Activated CD8-positive, alpha-beta memory T cell treated with anti-CD3 and anti-CD28 coated beads, Interleukin-2, amount 50 U/mL, for 24 hours (primary cell): ENCODE measurements around the gene SLC22A5.

Experiments used
- DNase-seq: peaks from one replicate; pipeline ENCODE4 v3.0.0-alpha.2; 2020; ENCODE audit errors: extremely low read depth

Gene SLC22A5

GRCh38 chr5:132369474-132370180, at the start of gene SLC22A5:
Gene SLC22A5, plus strand, starts transcription at chr5:132369710. Its CDS starts 263 bp downstream, at chr5:132369973.
- DNase-seq, result peak; percentile 3

- no peak for DNase-seq
Measured at GRCh38 chr5:132319975-132320374, 49.5 kb upstream of the SLC22A5 start.

GRCh38 chr5:132321109-132321721, 48.3 kb upstream of the SLC22A5 start:
- DNase-seq, result no peak

- DNase-seq, result no peak
Measured at GRCh38 chr5:132322266-132322665, 47.2 kb upstream of the SLC22A5 start.

GRCh38 chr5:132323202-132323601, 46.3 kb upstream of the SLC22A5 start:
- DNase-seq, result no peak

- no peak for DNase-seq
Measured at GRCh38 chr5:132325691-132326090, 43.8 kb upstream of the SLC22A5 start.

GRCh38 chr5:132327252-132327955, 42.1 kb upstream of the SLC22A5 start:
- DNase-seq, result no peak

GRCh38 chr5:132334812-132335211, 34.7 kb upstream of the SLC22A5 start:
- DNase-seq, result no peak

- no peak for DNase-seq
Measured at GRCh38 chr5:132335402-132335801, 34.1 kb upstream of the SLC22A5 start.

GRCh38 chr5:132339502-132339901, 30.0 kb upstream of the SLC22A5 start:
- no peak for DNase-seq

GRCh38 chr5:132342291-132343180, 27.0 kb upstream of the SLC22A5 start:
- no peak for DNase-seq

GRCh38 chr5:132344775-132345514, 24.6 kb upstream of the SLC22A5 start:
- no peak for DNase-seq

- no peak for DNase-seq
Measured at GRCh38 chr5:132353486-132353995, 16.0 kb upstream of the SLC22A5 start.

GRCh38 chr5:132354381-132355139, 14.9 kb upstream of the SLC22A5 start:
- DNase-seq, result no peak

GRCh38 chr5:132355140-132355765, 14.3 kb upstream of the SLC22A5 start:
- DNase-seq, result no peak

GRCh38 chr5:132358775-132359174, 10.7 kb upstream of the SLC22A5 start:
- DNase-seq, result no peak

GRCh38 chr5:132362086-132362485, 7.4 kb upstream of the SLC22A5 start:
- no peak for DNase-seq

GRCh38 chr5:132363431-132364112, 5.9 kb upstream of the SLC22A5 start:
- DNase-seq, result no peak

- DNase-seq, result no peak
Measured at GRCh38 chr5:132364319-132364718, 5.2 kb upstream of the SLC22A5 start.
